ENCODE measurements around the gene VEZF1.

The VEZF1 gene, protein sequence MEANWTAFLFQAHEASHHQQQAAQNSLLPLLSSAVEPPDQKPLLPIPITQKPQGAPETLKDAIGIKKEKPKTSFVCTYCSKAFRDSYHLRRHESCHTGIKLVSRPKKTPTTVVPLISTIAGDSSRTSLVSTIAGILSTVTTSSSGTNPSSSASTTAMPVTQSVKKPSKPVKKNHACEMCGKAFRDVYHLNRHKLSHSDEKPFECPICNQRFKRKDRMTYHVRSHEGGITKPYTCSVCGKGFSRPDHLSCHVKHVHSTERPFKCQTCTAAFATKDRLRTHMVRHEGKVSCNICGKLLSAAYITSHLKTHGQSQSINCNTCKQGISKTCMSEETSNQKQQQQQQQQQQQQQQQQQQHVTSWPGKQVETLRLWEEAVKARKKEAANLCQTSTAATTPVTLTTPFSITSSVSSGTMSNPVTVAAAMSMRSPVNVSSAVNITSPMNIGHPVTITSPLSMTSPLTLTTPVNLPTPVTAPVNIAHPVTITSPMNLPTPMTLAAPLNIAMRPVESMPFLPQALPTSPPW

DNA sequence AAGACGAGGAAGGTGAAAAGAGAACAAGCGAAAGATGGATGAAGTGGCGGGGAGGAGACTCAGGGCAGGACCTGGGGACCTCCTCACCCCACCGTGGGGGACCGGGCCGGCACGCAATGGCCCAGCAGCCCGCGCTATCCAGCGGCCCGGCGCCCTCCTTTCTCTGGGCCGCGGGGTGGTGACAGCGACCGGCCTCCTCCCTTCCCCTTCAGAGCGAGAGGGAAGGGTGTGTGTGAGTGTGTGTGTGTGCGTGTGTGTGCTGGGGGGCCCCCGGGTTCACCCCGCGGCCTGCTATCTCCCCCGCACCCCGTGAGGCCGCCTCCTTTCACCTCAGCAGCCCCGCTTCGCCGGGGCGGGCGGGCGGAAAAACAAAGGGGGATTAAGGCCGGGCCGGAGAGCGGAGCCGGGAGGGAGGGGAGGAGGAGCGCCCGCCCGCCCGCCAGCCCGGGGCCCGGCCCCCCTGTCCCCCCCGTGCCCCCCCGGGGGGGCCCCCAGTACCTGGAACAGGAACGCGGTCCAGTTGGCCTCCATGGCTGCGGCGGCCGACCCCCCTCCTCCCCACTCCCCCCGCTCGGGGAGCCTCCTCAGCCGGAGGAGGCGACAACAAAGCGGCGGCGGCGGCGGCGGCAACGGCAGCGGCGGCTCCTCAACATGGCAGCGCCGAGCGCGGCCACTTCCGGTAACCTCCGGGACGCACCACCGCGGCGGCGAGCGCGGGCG, at the start of gene VEZF1:
Gene VEZF1, minus strand, starts transcription at position 674 of the 720 bp plus-strand sequence. Its CDS starts 143 bp downstream, at position 531.
- peak; percentile 72 for DNase-seq

DNA sequence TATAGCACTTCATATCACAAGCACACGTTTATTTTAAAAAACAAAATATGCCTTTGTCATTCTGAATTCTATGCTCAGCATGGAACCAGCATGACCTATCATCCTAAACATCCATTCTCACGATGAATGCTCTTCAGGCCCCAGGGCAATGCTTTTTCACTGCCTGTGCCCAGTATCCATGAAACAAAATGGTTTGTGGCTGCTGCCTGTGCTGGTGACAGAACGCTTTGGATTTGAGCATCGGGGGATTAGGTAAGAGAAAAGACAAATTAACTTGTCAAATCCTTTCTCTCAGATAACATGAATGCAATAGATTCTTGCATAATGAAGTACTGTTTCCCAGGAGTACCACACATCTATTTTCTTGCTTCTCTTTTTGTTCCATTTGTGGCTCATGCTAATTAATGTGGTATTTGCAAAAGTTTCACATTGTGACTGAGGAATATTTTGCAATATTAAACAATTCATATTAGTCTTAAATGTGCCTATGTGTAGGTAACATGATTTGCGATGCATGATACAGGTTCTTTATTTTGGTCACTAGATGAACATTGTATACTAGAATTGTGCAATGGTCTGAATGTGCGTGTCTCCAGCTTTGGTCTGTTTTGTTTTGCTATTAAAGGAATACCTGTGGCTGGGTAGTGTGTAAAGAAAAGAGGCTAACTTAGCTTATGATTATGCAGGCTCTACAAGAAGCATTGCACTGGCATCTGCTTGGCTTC, 44.8 kb upstream of the VEZF1 start:
- no peak for DNase-seq

DNA sequence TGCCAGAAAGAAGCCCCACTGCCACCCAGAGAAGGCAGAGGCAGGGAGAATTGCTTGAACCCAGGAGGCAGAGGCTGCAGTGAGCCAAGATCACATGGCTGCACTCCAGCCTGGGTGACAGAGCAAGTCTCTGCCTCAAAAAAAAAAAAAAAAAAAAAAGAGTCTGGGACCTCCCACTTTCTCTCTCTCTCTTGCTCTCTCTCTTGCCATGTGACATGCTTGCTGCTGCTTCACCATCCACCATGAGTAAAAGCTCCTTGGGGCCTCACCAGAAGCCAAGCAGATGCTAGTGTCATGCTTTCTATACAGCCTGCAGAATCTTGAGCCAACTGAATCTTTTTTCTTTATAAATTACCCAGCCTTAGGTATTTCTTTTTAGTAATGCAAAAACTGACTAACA, 40.5 kb upstream of the VEZF1 start:
- DNase-seq: no peak

DNA sequence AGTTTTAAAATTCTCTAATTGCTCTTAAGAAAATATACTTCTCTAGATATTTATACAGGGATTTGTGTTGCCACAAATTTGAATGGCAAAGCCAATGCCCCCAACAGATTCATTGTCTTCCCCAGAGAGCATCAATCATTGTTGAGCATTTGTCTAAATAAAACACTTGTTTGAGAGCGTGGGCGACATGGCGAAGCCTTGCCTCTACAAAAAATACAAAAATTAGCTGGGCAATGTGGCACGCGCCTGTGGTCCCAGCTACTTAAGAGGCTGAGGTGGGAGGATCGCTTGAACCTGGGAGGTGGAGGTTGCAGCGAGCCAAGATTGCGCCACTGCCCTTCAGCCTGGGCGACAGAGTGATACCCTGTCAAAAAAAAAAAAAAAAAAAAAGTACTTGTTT, 32.3 kb upstream of the VEZF1 start:
- DNase-seq: no peak

DNA sequence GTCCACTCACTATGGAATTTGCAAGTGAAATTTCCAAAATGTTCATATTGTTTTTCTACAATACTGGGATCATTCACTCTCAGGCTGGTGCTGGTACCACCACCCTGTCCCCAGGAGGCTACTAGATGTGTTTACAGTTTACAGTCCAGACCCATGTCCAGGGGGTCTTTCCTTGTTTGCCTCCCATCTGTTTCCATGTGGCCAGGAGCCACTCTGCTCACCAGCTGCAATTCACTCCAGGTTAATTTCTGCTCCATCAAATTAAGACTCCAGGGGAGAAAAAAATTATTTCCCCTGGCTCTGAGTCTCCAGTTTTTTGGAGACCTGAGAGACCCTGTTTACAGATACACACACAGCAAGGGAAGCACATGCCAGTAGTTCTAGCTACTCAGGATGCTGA, 31.5 kb upstream of the VEZF1 start:
- no peak for DNase-seq

DNA sequence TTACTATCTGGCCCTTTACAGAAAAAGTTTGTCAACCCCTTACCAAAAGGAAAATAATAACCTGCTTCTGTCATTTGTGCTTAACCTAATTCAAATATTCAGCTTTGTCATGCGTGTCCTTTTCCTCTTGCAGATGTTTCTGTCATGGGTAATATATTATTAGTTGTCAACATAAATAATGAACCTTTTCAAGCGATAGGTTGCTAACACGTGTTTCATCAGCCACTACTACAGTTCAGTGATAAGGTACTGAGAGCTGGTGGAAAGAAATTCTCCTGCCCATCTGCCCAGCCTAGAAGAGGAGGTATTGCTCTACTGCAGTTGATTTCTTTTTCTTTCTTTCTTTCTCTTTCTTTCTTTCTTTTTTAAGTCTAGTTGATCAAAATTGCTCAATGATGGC, 31.0 kb upstream of the VEZF1 start:
- DNase-seq: no peak

DNA sequence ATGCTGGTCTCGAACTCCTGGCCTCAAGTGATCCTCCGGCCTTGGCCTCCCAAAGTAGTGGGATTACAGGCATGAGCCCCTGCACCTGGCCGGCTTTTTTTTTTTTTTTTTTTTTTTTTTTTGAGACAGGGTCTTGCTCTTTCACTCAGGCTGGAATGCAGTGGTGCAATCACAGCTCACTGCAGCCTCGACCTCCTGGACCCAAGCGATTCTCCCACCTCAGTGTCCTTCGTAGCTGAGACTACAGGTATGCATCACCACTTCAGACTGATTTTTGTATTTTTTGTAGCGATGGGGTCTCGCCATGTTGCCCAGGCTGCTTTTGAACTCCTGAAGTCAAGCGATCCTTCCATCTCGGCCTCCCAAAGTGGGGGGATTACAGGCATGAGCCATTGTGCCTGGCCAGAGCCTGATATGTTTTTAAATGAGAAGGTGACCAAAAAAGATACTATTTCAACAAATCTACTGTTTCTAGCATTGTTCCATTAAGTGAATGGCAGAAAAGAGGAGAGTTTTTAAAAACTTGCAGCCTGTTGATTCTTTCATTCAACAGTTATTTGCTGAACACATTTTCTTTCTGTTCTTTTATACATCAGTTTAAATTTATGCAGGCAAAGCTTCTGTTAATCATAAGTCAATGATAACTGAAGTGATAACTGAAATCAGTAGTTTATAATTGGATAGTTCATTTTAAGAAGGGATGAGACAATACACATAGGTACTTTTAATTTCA, 22.2 kb upstream of the VEZF1 start:
- DNase-seq: no peak

DNA sequence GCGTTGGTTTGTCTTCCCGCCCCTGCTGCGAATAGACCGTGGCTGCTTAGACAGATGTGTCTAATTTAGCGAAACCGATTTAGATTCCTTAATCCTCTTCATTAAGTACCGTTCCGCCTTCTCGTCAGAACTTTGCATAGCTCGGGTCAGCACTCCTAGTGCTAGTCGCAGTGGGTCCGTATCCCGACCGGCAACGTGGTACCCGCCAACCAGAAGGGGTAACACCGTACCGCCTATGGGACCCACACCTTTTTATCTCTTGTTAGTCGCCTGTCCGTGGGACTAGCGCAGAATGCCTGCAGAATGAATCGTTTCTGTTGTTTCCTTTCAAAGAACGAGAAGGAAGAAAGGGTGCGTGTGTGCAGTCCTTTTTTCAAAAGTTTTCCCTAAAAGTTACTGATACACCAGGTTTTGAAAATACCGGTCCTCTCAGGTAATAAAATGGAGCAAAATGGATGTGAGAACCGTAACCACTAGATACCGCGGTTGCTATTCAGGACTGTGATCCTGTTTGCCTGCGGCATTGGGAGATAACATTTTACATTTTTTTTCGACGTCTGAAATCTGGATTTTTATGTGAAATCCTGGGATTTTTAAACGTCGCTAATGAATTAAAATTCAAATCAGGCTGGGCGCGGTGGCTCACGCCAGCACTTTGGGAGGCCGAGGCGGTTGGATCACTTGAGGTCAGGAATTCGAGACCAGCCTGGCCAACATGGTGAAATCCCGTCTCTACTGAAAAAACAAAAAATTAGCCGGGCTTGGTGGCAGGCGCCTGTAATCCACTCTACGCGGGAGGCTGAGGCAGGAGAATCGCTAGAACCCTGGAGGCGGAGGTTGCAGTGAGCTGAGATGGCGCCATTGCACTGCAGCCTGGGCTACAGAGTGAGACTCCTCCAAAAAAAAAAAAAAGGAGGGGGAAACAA, 20.0 kb upstream of the VEZF1 start:
- DNase-seq: no peak

DNA sequence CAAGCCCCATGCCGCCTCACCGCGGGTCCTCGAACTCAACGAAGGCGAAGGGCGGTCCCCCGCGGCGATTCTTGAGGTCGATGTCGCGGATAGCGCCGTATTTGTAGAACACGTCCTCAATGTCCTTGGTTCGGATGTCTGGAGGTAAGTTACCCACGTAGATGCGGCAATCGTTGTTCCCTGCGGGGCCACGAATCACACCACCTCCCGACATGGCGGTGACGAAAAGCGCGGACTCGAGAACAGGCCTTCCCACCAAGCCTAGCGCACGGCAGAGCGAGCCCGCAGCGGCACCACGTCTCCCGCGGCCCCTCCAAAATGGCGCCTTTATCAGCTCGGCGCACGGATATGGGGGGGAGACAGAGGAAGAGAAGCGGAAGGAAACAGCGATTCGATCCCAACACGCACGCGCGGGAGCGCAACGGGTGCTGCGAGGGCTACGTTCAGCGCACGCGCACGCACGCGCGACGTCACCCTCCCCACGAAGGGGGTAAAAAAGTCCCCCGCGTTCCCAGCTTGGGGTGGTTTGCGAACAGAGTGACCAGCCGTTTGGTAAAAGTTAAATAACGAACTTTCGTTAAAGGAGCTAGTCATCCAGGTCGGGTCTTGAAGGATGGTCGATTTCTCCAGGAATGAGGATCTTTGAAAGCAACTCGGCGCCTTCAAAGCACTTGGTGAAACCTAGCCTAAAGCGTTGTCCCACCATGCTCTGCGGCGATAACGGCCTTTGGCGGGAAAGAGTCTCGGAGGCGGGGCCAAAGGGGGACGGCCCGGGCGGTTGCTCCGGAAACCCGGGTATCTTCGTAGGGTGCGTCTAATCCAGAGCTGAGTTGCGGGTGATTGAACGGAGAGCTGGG, 19.1 kb upstream of the VEZF1 start, which contains the start of gene SRSF1:
Gene SRSF1, minus strand, starts transcription at position 323 of the 857 bp plus-strand sequence. Its CDS starts 109 bp downstream, at position 214.
- peak; percentile 96 for DNase-seq

DNA sequence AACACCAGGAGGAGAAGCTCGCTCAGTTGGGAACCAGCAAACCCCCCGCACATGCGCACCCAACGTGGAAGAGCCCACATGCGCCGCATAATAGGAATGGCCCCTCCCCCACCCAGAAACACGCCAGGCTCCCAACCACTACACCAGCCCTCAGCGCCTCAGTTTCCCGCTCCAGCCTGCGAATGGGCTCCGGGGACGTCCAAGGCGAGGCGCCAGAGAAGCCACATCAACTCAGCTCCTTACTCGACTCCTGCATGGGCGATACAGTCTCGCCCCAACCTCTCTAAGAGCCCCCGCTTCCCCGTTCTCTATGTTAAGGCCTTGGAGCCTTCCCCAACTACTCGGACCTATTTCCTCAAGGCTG, 18.5 kb upstream of the VEZF1 start:
- DNase-seq: peak; percentile 65

DNA sequence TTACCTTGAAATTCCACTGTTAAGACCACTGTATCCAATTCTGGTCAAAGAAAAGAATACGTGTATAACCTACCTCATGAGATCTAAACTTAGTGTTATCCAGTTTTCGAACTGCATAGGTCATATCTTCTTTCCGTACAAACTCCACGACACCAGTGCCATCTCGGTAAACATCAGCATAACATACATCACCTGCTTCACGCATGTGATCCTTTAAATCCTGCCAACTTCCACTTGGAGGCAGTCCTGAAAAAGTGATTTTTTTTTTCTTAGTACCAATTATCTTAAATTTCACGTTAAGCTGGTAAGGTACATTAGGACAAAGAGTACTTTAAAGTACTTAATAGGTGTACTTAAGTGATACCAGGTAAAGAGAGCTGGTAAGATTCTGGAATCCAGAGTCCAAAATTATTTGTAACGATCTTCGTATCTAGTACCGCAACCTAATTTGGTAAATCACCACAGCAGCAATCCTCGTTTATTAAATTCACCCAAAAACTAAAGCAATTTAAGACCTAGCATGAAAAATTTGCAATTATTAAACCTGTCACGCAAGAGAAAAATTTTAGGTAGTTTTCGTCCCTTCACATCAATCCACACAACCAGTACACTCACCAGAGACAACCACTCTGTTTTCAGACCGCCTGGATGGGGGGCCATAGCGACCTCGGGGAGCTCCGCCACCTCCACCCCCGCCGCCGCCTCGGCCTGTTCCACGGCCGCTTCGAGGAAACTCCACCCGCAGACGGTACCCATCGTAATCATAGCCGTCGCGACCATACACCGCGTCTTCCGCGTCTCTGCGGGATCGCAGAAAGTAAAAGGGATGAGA, 17.9 kb upstream of the VEZF1 start:
- DNase-seq: no peak

DNA sequence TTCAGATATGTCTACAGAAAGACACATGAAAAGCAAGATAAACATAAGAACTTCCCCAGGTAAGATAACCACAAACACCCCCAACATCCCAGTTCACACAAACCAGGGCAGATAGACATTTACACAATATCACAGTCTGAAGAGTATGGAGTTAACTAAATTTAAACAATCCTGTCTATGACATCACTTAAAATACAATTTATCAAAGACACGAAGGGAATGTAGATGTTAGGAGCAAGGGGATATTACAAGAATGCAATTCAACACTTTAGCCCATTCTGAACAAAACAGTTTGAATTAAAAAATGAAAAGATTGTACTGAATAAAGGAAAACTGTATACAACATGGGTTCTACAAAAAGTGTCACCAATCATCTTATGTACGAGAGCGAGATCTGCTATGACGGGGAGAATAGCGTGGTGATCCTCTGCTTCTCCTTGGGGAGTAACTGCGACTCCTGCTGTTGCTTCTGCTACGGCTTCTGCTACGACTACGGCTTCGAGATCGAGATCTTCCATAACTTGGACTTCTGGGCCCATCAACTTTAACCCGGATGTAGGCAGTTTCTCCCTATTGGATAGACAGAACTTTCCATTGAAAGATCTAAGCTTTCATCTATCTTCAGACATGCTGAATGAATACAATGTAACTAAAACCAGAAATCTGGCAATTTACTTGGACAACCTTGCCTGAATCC, 17.1 kb upstream of the VEZF1 start:
- no peak for DNase-seq

DNA sequence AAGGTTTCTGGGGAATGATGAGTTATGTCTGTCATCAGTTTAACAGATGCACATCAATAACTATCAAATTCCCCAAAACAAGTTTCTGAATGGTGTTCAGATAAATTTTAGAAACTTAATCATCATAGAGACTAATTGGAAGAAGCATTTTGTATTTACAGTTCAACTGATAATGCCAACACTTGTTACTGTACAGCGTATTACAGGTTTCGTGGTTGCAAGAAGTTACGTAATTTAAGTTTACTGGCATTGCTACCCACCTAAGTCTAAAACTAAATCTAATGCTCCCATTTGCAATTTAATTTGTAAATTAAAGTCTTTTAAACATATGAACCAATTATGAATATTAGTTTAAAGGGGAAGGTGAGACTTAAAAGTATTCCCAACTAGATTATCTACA, 16.0 kb upstream of the VEZF1 start:
- DNase-seq: no peak

DNA sequence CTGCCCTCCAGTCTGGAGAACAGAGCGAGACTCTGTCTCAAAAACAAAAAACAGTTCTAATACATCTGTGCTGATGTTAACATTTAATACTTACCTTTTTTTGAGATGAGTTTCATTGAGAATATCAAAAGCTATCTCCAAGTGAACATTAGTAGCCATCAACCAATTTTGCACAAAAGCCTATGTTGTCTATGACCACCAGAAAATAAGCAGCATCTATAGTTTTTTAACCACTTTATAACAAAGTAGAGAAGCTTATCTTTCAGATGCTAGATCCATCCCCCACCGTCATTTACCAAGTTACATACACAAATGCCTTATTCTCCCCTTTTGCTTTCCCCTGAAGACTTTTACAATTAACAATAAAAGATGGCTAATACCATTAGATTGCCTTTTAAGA, 14.9 kb upstream of the VEZF1 start:
- no peak for DNase-seq

DNA sequence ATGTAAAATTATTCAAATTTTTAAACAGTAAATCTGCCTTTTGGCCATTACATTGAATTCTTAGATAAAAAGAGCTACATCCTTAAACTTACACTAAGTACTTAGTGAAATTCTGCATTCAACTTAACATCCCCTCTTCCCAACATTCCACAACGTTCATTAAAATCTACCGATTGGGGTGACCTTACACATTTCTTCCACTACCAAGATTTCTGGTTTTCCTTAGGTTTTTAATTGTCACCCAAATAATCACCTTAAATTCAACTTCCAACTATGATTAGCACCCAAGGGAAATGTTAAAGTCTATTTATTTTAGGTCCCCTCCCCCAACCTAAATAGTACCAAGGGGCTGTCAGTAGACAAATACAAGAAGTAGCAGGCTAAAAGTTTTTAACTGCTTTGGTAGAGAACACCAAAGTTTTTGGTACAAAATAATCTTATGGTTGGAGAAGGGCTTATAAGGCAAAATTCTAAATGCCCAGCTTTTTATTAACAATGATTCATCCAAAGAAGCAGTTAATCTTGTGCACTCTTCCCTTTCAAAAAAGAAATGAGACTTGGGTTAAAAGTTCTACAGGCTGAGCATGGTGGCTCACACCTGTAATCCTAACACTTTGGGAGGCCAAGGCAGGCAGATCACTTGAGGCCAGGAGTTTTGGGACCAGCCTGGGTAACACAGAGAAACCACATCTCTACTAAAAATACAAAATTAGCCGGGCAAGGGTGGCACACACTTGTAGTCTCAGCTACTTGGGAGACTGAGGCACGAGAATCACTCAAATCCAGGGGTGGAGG, 14.3 kb upstream of the VEZF1 start:
- no peak for DNase-seq

DNA sequence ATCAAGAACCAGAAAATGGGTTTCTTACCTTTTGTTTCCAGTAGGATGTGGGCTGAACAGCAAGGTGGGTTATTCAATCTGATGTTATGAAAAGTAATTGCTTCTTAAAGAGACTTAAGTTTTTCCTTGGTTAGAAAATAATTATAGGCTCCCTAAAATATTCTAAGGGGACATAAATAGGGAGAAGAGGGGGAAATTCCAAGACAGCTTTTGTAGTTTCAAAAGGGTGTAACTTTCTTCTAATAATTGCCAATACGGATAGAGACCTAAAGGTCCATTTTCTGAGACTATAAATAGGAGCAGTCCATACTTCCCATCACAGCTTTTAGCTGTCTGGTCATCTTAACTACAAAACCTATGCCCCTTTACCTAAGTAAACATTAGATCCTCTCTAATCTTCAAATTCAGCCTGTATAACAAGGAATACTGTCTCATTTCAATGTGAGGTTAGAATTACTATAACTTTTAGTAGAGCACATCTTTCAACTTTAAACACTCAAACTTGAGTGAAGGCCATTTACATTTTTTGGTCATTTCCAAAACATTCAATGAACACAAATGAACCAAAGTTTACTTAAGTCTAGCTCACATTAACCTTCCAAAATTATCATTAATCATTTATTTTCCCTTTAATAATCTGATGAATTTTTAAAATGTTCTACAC, 13.5 kb upstream of the VEZF1 start:
- no peak for DNase-seq

DNA sequence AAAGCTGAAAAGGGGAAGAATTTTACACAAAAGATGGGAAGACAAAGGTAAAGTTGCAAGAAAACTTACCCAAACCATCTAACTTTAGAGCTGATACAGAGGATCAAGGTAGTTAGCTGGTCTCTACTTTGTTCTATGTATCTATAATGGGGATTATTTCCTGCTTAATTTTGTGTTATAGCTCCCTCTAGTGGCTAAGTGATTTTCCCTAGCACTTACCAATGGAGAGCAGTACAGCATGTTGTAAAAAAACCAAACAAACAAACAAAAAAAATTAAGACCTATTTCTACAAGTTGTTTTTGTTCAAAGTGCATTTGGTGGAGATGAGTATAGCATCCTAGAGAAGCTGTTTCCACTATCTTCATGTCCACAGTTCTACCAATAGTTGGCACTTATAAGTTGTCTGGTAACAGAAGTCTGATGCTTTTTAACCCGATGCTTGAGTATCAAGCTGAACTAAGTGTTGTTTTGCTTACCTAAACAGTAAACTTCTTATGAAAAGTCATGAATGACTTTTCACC, 11.5 kb upstream of the VEZF1 start:
- peak; percentile 51 for DNase-seq

Measured in NCI-H1105 (cell line).